Transverse colon (tissue), 4 donors: ENCODE measurements around the gene MTCH1. TPM values are rescaled to one million over a fixed set of nuclear protein-coding genes. Genes with fewer than 3 reads are reported as not detected.
"Not testable (repeated sequence)": the region's sequence is repeated elsewhere in the genome, so short reads cannot be mapped to it uniquely, and the experiment has no call there.

ENCODE experiments used
- DNase-seq: peaks from one replicate; pipeline ENCODE4 v3.0.0-alpha.2; 2019
- H3K27ac ChIP-seq, 4 donors: fragments of 200-600 bp; sonication (generic); 2 replicates each; pipeline ENCODE4 v1.5.1; 2016 to 2018; ENCODE audit warnings: inconsistent platforms in 4 of 4
- H3K27me3 ChIP-seq: fragments of 200-600 bp; sonication (generic); 2 replicates; pipeline ENCODE4 v1.5.1; 2017; ENCODE audit warnings: inconsistent platforms
- H3K36me3 ChIP-seq, 4 donors: fragments of 200-600 bp; sonication (generic); 2 replicates each; pipeline ENCODE4 v1.5.1; 2017 to 2019; ENCODE audit warnings: inconsistent platforms in 4 of 4
- H3K4me1 ChIP-seq, 4 donors: fragments of 200-600 bp; sonication (generic); 2 replicates each; pipeline ENCODE4 v1.5.1; 2017 to 2020; ENCODE audit warnings: inconsistent platforms in 4 of 4
- H3K4me3 ChIP-seq, 4 donors: fragments of 200-600 bp; sonication (generic); 1 replicate in 1 of 4; 2 replicates in 3 of 4; pipeline versions ENCODE4 v1.5.1 to v1.6.1; 2017 to 2019; ENCODE audit warnings: inconsistent platforms in 4 of 4
- H3K9me3 ChIP-seq, 2 donors: fragments of 200-600 bp; sonication (generic); 2 replicates each; pipeline ENCODE4 v1.5.1; 2017 to 2019; ENCODE audit warnings: inconsistent platforms in 2 of 2
- EP300 ChIP-seq: sonication (generic); formaldehyde crosslinking; IDR thresholded peaks from one replicate; pipeline ENCODE4 v1.6.1; 2017; ENCODE audit warnings: antibody characterized with exemption, low read depth
- POLR2A ChIP-seq: fragments of 450-650 bp; IDR thresholded peaks from one replicate; pipeline ENCODE4 v1.6.1; 2016; ENCODE audit warnings: antibody characterized with exemption, mild to moderate bottlenecking, moderate library complexity
- POLR2AphosphoS5 ChIP-seq, 3 donors: sonication (generic); formaldehyde crosslinking; IDR thresholded peaks; one replicate each; pipeline ENCODE4 v1.6.1; 2016; ENCODE audit warnings: antibody characterized with exemption in 3 of 3
- WGBS, 2 donors: methylation state at CpG; one replicate each; pipeline ENCODE4 v1.1.5; 2018; ENCODE audit warnings: low coverage in 1 of 2; 5-methylcytosine and 5-hydroxymethylcytosine counted together
- in situ Hi-C, 4 donors: fragments of 200-750 bp; cut with MboI; loops; one replicate each; pipeline versions ENCODE4 v1.15.0 to v1.15.1; 2017; ENCODE audit warnings: low sequenced_read_pairs in 3 of 4, low pct_ligation_motif_present in 1 of 4, low pct_unique_long_range_greater_than_20kb in 1 of 4
- intact Hi-C: fragments of 100-400 bp; cut with DNase I; formaldehyde crosslinking; loops from one replicate; pipeline ENCODE4 v1.15.1; 2023; ENCODE audit warnings: low total_unique reads
- total RNA-seq, 4 donors: library from RNA; depleted of rRNA; stranded (reverse); fragments of >200 nt; gene quantifications; one replicate each; pipeline ENCODE4 v1.1.0, GENCODE V29; 2016
- TF ChIP-seq, protein P1 (sequence below), 5 experiments: fragments of 200-600 bp in 3 of 5; fragments of 450-650 bp in 2 of 5; sonication (generic) in 3 of 5; IDR thresholded peaks; 1 replicate in 2 of 5; 2 replicates in 3 of 5; pipeline ENCODE4 v1.5.1; 2016 to 2017; ENCODE audit warnings: antibody characterized with exemption in 5 of 5, inconsistent platforms in 3 of 5, mild to moderate bottlenecking in 2 of 5, moderate library complexity in 1 of 5

MTCH1 gene
- total RNA-seq, 4 donors from 2014 or later, result 123 to 190 (median 152) TPM

DNA sequence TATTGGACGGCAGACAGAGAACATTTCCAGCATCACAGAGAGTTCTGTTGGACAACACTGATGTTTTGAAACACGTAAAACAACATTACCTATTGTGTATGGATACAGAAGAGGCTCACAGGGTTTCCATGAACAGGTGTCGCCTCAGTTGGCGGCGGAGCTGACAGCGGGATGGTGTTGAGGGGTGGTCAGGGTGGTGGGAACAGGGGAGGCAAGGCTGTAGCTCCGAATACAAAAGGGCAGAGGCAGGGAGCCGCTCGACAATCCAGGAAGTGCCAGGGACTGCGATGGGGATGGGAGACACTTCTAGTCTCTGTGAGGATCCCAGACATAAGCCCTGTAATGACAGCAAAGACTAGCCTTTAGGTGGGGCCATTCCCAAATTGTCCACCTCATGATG, 46.0 kb downstream of the MTCH1 start:
- no peaks in the 10 kb centered on the region for H3K4me1 ChIP-seq
- TF ChIP-seq POLR2AphosphoS5 (IDR thresholded peaks at IDR 0.05), result no peak
- H3K36me3 ChIP-seq, result no peaks in the 10 kb centered on the region
- H3K9me3 ChIP-seq, result no peaks in the 10 kb centered on the region
- in situ Hi-C loops (no loop called here), intact Hi-C loops (no loop called here)
- H3K27me3 ChIP-seq, result no peaks in the 10 kb centered on the region
- H3K4me3 ChIP-seq, result no peak overlapping the region
- no peak for DNase-seq
- 85 to 88% methylated on average over 10 of the region's 10 CpGs for WGBS, 2 donors
- H3K27ac ChIP-seq, result no peak overlapping the region

DNA sequence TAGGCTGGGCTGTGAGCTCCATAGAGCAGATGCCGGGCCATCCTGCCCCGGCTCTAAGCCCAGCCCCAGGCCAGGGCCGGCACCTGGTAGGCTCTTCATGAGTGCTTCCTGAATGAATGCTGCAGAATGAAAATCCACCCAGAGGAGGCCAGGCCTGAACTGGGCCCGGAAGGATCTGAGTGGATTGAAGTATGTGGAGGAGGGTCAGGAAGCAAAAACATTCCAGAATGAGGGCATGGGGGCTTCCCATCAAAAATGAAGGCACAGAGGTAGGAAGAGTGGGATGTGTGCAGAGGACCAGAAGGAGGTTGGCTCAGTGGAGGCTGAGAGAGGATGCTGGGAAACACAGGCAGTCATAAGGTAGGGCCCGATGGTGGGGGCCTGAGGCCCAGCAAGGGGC, 47.0 kb downstream of the MTCH1 start:
- H3K9me3 ChIP-seq, in situ Hi-C loops: not testable (repeated sequence)

DNA sequence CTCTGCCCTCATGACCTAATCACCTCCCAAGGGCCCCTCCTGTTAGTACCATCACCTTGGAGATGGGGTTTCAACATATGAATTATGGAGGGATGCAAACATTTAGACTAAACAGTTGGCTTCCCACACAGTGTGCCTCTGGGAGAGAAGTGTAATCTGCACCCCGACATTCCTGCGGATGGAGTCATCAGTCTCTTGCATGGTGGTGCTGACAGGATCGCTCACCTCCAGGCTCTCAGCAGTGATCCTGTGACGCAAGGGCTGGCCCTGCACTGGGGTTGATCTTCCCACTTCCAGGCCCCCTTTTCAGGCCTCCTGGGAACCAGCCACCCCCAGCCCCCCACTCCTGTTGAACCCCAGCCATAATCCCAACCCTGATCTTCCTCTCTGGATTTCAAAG, 47.5 kb downstream of the MTCH1 start:
- H3K27me3 ChIP-seq, result no peaks in the 10 kb centered on the region
- intact Hi-C loops (no loop called here), in situ Hi-C loops (no loop called here)
- no peaks in the 10 kb centered on the region for H3K4me1 ChIP-seq
- 100% methylated on average over 4 of the region's 4 CpGs; no CpG with 5 or more reads in 1 of the 2 donors for WGBS, 2 donors
- H3K27ac ChIP-seq, result no peak overlapping the region
- no peak for DNase-seq
- H3K9me3 ChIP-seq, result no peaks in the 10 kb centered on the region
- H3K4me3 ChIP-seq, result no peak overlapping the region
- no peaks in the 10 kb centered on the region for H3K36me3 ChIP-seq
- TF ChIP-seq POLR2AphosphoS5 (IDR thresholded peaks at IDR 0.05) (no peak), POLR2A (no peak), EP300 (no peak)
- TF ChIP-seq, protein P1, sequence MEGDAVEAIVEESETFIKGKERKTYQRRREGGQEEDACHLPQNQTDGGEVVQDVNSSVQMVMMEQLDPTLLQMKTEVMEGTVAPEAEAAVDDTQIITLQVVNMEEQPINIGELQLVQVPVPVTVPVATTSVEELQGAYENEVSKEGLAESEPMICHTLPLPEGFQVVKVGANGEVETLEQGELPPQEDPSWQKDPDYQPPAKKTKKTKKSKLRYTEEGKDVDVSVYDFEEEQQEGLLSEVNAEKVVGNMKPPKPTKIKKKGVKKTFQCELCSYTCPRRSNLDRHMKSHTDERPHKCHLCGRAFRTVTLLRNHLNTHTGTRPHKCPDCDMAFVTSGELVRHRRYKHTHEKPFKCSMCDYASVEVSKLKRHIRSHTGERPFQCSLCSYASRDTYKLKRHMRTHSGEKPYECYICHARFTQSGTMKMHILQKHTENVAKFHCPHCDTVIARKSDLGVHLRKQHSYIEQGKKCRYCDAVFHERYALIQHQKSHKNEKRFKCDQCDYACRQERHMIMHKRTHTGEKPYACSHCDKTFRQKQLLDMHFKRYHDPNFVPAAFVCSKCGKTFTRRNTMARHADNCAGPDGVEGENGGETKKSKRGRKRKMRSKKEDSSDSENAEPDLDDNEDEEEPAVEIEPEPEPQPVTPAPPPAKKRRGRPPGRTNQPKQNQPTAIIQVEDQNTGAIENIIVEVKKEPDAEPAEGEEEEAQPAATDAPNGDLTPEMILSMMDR (IDR thresholded peaks at IDR 0.05), result no peak

More for the DNA sequence above, 47.0 kb downstream of the MTCH1 start:
- H3K4me1 ChIP-seq, H3K36me3 ChIP-seq, H3K27me3 ChIP-seq, H3K4me3 ChIP-seq, DNase-seq, intact Hi-C loops, H3K27ac ChIP-seq: not testable (repeated sequence)
- 93 to 100% methylated on average over 1 to 5 of the region's 5 CpGs for WGBS, 2 donors

DNA sequence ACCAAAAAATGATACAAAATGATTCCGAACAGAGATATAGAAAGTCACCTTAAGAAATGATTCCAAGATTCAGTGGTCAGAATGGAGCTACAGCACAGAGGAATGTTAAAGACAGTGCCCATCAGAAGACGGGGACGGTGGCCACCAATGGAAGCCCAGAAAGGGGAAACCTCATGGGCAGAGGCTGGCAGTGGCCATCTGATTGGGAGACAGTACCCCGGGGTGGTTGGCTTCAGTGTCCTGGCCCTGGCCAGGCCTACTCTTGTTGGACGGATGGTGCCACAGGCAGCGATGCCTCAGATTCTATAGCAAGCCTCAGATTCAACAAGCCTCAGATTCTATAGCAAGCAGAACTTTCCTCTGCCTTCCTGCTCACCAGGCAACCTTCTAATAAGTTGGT, 48.1 kb downstream of the MTCH1 start:
- no peak for DNase-seq
- Histone ChIP-seq H3K4me1 (no peaks in the 10 kb centered on the region), H3K36me3 (no peaks in the 10 kb centered on the region), H3K27ac (no peak overlapping the region), H3K4me3 (no peak overlapping the region), H3K27me3 (no peaks in the 10 kb centered on the region), H3K9me3 (no peaks in the 10 kb centered on the region)
- intact Hi-C loops (no loop called here), in situ Hi-C loops (no loop called here)
- 79 to 90% methylated on average over 4 to 6 of the region's 6 CpGs for WGBS, 2 donors
- TF ChIP-seq, protein P1 (IDR thresholded peaks at IDR 0.05), result no peak
- TF ChIP-seq EP300 (no peak), POLR2A (no peak), POLR2AphosphoS5 (IDR thresholded peaks at IDR 0.05) (no peak)

DNA sequence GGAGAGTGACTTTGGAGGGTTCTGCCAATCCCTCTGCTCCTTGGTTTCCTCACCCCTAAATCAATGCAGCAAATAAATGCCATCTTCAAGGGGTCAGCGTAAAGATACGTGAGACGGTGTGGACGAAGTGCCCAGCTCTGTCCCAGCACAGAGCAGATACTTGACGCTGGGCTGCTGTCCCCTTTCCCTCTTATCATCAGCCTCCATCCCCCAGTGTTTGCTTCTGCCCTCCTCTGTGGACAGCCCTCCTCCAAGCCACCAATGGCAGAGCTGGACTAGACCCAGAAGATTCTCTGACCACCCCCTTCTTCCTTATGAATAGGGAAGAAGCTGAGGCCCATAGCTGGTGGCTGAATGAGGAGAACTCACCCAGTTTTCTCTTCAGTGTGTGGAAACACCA, 49.2 kb downstream of the MTCH1 start:
- no peak for DNase-seq
- 91% methylated on average over 5 of the region's 5 CpGs; no CpG with 5 or more reads in 1 of the 2 donors for WGBS, 2 donors
- Histone ChIP-seq H3K4me3 (no peak overlapping the region), H3K27ac (no peak overlapping the region), H3K36me3 (no peaks in the 10 kb centered on the region), H3K27me3 (no peaks in the 10 kb centered on the region), H3K9me3 (no peaks in the 10 kb centered on the region), H3K4me1 (no peaks in the 10 kb centered on the region)
- intact Hi-C loops (no loop called here), in situ Hi-C loops (no loop called here)
- TF ChIP-seq EP300 (no peak), POLR2AphosphoS5 (IDR thresholded peaks at IDR 0.05) (no peak)

DNA sequence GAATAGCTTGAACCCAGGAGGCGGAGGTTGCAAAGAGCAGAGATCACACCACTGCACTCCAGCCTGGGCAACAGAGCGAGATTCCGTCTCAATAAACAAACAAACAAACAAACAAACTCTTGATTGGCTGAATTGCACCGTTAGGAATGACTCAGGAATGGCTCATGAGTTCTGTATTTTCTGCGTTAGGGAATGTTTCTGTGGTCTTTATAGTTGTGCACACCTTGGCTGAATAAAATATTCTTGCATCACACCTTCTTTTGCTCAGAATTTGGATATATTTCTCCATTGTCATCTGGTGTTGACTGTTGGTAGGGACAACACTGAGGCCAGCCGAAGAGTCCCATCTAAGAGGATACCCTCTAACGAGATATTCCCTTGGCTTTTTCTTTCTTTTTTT, 51.1 kb downstream of the MTCH1 start:
- 83 to 86% methylated on average over 4 to 7 of the region's 7 CpGs for WGBS, 2 donors
- no peak for DNase-seq
- TF ChIP-seq POLR2A, result no peak
- no peak for TF ChIP-seq POLR2AphosphoS5 (IDR thresholded peaks at IDR 0.05)
- TF ChIP-seq EP300, result no peak
- TF ChIP-seq, protein P1 (IDR thresholded peaks at IDR 0.05), result no peak

More for the DNA sequence above, 51.1 kb downstream of the MTCH1 start:
- intact Hi-C loops, result no loop called here
- no peaks in the 10 kb centered on the region for H3K9me3 ChIP-seq
- H3K27me3 ChIP-seq, result no peaks in the 10 kb centered on the region
- H3K27ac ChIP-seq, result no peak overlapping the region
- H3K4me3 ChIP-seq, result no peak overlapping the region
- in situ Hi-C loops, result no loop called here
- no peaks in the 10 kb centered on the region for H3K4me1 ChIP-seq
- no peaks in the 10 kb centered on the region for H3K36me3 ChIP-seq
